GM19099 (cell line): ENCODE measurements around the gene WHAMM.

Experiments
- POLR2A ChIP-seq: IDR thresholded peaks from 3 replicates; pipeline ENCODE4 v1.6.1; 2011; ENCODE audit warnings: low read depth; ENCODE audit not compliant: insufficient read length; ENCODE audit errors: extremely low read depth

Gene WHAMM

DNA sequence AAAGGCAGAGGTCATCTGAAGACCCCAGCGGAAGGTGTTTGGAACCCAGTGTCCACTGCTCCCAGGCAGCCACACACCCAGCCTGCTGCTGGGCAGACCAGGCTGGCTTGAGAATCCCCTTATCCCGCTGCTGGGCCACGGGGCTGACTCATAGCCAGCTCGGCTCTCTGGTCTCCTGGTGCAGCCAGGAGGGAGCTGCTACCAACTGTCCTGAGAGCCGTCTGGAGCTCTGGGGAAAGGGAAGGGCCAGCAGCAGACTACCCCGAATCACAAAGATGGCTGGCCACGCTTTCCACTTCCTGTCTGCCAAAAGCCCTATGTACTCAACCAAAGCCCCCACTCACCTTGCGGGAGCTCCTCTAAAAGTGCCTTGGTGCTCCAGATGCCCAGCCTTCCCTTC is 38.3 kb downstream of the WHAMM start:
- TF ChIP-seq POLR2A = no peak

DNA sequence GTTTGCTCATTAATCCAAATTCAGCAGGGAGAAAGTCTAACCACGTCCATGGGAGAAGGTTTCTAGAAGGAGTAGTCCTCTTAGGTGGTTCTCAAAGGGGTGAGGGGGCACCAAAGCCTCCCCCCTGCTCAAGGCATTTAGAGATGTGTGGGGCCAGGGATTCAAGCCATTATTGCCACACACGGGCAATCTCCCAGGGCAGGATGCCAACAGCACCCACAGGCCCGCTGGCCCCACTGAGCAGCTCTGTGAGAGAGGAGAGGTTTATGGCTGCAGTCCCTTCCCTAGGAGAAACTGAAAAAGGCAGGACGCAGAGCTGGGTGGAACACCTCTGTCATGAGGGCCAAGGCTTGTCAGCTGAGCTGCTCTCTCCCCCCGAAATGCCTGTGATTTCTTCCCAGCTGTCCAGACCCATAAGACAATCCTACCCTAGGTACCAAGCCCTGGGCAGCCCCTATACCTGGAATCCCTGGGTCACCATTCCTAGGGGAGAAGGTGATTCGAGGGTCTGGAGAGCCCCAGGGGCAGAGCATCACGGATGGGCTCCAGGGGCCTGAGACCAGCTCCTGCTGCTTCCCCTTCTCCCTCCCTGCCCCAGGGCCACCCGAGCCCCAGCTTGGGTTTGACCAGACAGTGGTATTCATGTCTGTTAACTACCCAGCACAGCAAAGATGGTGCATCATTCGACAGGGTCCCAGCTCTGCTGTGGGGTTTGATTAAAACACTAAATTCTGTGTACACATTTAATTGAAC is 39.0 kb downstream of the WHAMM start:
- no peak for TF ChIP-seq POLR2A

DNA sequence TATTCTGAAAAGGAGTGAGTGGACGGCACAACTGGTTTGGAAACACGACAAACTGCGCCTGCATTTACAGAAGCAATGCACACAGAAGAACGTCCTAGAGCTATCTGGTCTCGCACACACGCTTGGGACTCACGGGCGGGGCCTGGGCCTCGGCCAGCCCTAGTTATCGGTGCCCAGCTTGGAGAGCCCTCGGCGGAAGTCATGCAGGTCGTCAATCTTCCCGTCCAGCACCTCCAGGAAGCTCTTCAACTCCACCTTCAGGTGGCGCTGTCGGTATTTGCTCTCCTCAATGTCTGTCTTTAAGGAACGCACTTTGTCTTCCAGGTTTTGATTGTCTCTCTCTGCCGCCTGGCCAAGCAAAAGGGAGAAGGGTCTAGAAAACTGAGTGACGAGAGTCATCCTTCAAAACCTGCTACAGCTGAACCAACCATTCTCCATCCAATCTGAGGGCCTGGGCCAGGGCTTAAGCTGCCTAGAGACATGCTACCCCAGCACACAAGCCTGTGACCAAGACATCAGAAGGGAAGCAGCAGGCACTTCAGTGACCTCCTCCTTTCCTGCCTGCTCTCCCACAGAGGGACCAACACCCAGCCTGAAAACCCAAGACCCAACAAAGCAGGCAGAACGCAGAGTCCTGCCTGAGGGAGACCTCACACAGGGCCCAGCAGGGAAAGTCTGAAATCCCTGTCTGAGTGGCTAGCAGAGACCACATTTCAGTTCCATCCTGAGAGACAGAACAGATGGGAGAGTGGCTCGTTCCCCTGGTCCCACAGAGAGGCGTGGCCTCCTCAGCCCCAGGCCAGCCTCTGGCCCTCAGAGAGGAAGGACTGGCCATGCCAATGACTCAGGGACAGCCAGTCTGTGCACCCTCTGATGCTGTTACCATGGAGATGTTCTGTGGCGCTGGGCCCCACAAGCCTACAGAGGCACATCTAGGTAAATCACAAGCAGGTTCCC is 40.4 kb downstream of the WHAMM start:
- no peak for TF ChIP-seq POLR2A

DNA sequence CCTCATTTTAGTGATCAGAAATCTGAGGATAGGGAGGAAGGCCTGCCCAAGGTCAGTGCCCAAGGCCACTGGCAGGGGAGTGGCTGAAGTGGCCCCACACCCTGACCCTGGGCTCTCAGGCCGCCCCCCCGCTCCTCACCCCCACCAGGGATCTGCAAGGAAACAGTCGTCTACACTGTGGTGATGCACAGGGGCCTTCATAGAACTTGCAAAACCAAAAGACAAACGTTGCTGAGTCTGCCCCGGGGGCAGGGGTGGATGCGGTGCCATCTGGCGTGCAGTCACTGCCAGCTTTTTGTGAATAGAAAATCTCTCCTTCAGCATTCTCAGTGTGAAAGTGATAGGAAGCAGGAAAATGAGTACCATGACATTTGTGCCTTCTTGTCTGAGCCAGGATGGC is 41.3 kb downstream of the WHAMM start:
- TF ChIP-seq POLR2A = no peak

DNA sequence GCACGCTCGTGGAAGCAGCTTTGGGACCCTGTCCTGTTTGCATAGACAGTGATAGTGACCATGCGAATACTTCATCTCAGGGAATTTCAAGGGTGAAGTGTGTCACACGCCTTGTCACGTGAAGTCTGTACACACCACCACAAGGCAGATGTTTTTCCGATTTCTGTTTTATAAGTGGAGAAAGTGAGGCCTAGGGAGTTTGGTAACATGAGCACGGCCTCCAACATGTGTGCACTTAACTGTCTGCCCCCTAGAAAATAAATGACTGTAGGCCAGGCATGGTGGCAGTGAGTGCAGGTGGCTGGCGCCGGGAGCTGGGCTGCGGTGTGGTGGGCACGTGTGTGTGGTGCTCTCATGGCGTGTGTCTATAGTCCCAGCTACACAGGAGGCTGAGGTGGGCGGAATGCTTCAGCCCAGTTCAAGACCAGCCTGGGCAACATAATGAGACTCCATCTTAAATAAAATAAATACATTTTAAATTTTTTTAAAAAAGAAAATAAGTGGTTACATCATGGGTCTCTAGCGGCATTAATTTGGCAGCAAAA is 42.0 kb downstream of the WHAMM start:
- no peak for TF ChIP-seq POLR2A

DNA sequence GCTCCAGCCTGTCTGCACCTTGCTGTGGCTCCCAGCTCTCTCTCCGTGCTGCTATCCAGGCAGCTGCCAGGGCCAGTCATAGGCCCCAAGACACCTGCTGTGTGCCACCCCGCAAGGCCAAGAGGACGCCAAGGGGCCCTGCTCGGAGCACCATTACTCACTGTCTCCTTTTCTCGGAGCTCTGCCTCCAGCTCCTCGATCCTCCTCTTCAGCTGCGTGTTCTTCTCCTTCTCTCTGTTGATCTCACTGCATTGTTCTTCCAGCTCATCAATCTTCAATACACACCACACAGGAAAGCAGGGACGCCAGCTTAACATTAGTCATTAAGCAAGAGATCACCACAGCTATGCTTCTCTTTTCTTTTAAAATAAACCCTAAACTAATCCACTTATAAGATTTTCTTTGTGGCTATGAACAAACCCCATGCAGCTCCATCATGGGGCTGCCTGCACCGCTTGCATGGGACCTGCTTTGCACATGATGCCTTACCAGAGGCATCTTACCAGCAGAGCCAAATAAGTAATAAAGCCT is 42.6 kb downstream of the WHAMM start:
- no peak for TF ChIP-seq POLR2A

DNA sequence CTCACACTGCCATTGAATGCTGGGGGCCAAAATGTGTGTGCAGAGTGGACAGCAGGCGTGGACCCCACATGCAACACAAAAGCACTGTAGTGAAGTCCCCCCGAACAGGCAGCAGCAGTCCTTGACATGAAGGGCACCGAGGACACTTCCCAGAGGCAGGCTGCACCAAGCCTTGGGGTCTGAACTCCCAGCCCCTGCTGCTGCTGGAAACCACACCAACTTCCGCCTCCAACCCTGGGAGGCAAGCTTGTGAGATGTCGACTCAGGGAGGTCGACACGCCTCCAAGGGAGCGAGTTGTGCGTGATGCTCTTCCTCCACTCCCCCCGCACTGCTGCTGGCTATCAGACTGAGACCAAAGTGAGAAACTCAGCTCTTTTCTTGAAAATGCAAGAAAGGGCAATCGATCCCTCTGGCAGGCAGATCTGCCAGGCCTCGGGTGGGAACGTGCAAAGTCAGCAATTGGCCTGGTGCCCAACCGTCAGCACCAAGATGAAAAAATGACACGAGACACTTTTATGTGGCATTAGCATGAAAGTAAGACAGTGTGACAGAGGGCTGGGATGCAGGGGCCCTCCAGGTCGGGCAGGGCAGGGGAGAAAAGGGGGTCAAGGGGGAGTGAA is 43.6 kb downstream of the WHAMM start:
- TF ChIP-seq POLR2A = no peak

DNA sequence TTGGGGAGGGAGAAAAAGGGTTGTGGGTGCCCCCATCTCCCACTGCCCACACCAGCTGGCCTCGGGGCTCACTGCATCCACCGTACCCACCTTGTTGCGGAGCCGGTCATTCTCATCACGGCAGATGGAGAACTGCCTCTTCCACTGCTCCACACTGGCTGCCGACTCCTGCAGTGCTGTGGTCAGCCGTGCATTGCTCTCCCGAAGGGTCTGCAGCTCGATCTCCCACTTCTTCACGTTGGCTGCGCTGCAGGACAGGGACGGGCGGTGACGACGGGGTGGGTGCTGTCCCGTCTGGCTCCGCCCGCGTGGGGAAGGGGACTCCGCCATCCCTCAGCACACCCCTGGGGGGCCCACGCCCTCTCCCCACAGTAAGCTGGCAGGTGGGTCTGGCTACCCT is 45.1 kb downstream of the WHAMM start:
- no peak for TF ChIP-seq POLR2A

DNA sequence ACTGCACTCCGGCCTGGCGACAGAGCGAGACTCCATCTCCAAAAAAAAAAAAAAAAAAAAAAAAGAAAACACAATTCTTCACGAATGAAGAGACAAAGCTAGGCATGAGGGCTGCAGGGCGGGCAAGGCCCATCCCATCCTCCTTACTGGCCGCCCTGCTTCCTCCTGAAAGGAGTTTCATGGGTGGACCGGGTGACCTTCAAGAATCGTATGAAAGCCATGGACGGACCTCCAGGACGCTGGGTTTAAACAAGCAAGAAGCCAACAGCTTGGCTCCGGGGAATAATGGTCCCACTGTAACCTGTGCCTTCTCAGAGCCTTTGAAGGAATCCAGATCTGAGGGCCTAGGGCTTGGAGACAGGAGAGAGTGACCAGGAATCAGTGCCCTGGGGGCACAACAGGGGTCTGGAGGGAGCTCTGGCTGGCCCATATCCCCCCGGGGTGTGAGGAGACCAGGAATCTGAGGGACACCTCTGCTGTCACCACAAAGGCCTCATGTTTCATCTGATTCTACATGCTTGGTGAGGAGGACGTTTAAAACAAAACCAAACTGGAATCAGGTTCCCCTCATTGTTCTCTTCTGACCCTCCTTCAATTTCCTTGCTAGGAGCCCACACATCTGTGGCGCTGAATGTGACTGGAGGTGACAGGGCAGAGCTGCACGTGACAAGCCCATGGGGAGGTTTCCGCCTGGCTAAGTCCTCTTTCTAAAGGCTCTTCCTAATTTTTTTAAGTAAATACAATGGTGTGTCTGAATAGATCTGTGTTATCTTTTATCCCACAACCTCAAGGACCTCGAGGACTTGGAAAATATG is 46.1 kb downstream of the WHAMM start:
- TF ChIP-seq POLR2A = no peak

DNA sequence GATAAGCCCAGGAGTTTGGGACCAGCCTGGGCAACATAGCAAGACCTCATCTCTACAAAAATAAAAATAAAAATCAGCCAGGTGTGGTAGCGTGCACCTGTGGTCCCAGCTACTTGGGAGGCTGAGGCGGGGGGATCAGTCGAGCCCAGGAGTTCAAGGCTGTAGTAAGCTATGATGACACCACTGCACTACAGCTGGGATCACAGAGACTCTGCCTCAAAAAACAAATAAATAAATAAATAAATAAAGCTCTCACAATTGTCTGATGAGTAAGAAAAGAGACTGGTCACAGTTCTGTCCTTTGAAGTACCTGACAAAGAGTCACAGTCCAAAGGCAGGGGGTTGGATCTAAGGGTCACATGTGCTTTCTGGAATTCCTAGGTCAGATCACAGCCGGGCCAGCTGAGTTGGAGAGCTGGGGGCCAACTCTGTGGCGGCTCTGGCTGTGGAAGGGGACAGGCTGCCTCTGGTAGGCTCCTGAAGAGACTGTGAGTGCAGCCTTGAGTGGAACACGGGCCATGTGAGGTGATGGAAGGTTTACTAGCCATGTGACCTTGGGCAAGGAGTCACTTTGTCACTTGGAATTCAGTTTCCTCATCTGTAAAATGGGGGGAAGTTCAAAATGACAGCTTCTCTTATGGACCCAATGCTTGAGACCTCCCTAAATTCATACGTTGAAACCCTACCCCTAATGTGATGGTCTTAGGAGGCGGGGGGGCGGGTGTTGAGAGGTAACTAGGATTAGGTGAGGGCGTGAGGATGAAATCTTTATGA is 47.2 kb downstream of the WHAMM start:
- no peak for TF ChIP-seq POLR2A

DNA sequence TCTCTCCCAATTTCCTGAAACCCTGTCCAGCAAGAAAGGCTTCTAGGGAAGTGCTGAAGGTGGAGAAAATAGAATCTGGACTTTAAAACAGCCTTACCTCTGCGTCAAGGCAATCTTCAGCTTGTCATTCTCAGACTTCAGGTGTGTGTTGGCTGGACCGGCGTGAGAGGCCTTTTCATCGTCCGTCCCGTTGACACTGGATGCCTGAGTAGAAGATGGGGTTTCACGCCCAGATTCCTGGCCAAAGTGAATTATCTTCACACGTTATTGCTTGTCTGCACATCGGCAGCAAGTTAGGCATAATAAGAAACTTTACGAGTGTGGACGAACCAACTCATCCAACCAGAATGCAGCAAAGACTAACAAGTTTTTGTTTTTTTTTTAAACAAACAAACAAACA is 49.5 kb downstream of the WHAMM start:
- TF ChIP-seq POLR2A = no peak

DNA sequence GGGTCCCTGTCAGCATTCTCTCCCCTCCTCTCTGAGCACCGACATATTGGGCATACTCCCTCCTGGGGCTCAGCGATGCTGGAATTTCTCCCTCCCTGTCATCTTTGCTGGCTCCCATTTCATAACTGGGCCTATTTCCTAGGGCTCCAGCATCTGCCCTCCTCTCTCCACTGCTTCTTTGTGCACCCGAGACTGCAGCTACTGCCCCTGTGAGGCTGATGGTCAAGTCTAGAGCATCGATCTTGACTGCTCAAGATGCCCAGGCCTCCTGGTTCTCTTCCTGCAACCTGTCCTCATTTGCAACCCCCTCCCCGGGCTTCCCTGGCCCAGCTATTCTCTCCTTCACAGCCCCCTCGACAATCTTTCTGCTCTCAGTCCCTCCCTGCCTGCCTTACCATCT is 53.5 kb downstream of the WHAMM start:
- TF ChIP-seq POLR2A = no peak

DNA sequence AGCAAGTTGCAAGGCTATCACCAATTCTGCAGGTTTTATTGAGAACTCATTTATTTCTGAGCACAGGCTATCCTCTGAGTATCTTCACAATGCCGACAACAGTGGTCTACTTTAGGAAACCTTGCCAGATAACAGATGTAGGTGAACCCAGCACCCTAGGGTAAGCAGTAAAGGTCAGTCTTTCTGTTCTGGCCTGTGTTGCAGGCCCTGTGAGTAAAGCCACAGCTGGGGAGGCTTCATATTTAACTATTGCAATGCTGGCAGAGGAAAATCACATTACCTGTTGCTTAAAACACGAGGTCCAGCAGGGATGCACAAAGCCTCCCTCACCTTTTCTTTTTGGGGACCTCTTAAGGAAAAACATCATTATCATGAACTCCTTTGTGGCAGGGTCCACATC is 55.5 kb downstream of the WHAMM start:
- TF ChIP-seq POLR2A = no peak
